ENCODE measurements around the gene JOSD1. TPM values are rescaled to one million over a fixed set of nuclear protein-coding genes. Genes with fewer than 3 reads are reported as not detected.
A peak's percentile ranks its signal among the peaks of the same experiment; 100 is the strongest.

JOSD1 gene
- total RNA-seq, 1 donor: 62.2 TPM

DNA sequence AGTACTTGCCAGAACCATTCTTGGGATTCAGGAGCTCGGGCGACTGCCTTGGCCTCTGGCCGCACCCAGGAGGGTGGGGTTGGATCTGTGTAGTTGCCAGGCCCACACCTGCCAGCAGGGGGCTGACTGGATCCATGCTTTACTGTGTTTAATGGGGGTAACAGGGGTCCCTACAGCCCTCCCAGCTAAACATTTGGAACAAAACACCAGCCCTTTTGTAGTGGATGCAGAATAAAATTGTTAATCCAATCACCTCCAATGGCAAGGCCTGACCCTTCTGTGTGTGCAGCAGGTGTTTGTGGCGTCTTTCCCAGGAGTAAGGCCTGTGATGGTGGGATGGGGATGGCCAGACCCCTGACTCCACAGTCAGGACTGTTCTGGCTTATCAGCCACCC is 32.6 kb upstream of the JOSD1 start:
- DNase-seq (ENCODE audit: low read depth): peak; percentile 14
- no peak overlapping the region for H3K4me3 ChIP-seq (ENCODE audit: low read depth, low read length)
- TF ChIP-seq, protein P1, sequence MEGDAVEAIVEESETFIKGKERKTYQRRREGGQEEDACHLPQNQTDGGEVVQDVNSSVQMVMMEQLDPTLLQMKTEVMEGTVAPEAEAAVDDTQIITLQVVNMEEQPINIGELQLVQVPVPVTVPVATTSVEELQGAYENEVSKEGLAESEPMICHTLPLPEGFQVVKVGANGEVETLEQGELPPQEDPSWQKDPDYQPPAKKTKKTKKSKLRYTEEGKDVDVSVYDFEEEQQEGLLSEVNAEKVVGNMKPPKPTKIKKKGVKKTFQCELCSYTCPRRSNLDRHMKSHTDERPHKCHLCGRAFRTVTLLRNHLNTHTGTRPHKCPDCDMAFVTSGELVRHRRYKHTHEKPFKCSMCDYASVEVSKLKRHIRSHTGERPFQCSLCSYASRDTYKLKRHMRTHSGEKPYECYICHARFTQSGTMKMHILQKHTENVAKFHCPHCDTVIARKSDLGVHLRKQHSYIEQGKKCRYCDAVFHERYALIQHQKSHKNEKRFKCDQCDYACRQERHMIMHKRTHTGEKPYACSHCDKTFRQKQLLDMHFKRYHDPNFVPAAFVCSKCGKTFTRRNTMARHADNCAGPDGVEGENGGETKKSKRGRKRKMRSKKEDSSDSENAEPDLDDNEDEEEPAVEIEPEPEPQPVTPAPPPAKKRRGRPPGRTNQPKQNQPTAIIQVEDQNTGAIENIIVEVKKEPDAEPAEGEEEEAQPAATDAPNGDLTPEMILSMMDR (IDR thresholded peaks at IDR 0.05; ENCODE audit: insufficient read depth, low read depth, low read length): peak; percentile 78

DNA sequence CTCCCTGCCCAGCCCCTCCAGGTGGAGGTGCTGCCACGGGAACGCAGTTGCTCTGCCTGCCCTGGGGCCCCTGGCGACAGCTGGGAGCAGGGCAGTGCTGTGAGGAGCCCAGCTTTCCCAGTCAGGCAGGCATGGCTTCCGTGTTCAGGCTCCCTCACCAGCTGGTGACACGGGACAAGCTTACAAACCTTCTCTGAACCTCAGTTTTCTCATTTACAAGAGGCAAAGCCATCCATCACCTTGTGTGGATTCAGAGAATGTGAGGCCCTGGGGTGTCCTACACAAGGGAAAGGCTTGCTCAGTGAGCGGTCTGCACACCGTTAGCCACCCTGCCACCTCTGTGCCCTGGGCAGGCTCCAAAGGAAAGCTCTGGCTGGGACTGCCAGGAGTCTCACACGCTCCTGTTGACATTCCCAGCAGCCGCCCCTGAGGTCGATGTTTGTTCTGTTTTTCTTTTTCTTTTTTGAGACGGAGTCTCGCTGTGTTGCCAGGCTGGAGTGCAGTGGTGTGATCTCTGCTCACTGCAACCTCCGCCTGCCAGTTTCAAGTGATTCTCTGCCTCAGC is 31.6 kb upstream of the JOSD1 start:
- DNase-seq (ENCODE audit: low read depth): no peak
- TF ChIP-seq, protein P1 (IDR thresholded peaks at IDR 0.05; ENCODE audit: insufficient read depth, low read depth, low read length): no peak
- no peak overlapping the region for H3K4me3 ChIP-seq (ENCODE audit: low read depth, low read length)

DNA sequence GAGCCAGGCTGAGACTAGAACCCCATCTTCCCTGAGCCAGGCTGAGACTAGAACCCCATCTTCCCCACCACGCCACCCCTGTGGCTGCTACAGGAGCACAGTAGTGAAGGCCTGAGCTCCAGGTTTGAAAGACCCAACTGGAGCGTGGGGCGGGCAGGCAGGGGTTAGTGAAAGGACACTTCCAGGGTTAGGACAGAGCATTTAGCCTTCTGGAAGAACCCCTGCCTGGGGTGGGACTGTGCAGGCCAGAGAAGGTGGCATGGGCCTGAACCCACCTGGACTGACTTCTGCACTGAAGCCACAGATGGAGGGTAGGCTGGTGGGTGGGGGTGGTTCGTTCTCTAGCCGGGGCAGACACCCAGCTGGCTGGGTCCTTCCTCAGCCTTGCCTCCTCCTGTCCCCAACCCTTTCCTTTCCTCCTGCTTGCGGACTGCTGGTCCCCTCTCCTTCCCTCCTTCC is 31.0 kb upstream of the JOSD1 start:
- H3K4me3 ChIP-seq (ENCODE audit: low read depth, low read length): no peak overlapping the region
- DNase-seq (ENCODE audit: low read depth): no peak
- TF ChIP-seq, protein P1 (IDR thresholded peaks at IDR 0.05; ENCODE audit: insufficient read depth, low read depth, low read length): no peak

DNA sequence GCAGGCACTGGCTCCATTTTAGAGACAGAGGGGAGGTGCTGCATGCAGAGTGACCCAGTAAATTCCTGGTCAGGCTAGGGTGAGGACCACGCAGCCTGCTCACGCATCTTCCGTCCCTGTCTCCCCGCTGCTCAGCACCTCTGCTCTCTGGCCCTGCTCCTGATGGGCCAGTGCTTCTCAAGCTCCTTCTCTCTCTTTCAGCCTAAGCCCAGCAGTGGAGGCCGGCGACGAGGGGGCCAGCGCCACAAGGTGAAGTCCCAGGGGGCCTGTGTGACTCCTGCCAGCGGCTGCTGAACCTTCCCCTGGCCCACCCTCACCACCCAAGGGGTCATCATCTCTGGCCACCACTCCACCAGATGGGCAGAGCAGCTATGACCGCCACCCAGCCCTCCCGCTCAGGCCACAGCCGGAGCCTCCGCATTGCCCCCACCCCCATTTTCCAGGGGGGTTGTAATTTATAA is 29.7 kb upstream of the JOSD1 start:
- no peak for DNase-seq (ENCODE audit: low read depth)
- H3K4me3 ChIP-seq (ENCODE audit: low read depth, low read length): no peak overlapping the region
- TF ChIP-seq, protein P1 (IDR thresholded peaks at IDR 0.05; ENCODE audit: insufficient read depth, low read depth, low read length): no peak

DNA sequence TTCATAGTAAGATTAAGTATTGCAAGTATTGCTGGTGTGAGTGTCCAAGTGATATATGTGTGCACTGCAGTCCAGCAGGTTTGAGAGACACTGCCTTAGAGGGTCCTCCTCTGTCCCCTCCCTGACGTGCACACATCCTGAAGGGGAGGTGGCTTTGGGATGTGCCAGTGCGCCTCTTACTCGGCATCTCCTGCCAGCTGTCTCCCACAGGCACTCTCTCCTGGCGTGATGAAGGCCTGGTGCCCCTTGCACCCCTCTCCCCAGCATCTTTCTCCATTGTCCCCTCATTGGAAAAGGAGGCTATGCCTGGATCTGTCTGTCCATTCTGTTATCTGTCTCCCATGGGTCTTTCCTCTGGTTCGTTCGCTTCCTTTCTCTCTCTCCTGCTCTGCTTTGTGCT is 29.2 kb upstream of the JOSD1 start:
- TF ChIP-seq, protein P1 (IDR thresholded peaks at IDR 0.05; ENCODE audit: insufficient read depth, low read depth, low read length): no peak
- no peak overlapping the region for H3K4me3 ChIP-seq (ENCODE audit: low read depth, low read length)
- DNase-seq (ENCODE audit: low read depth): no peak

DNA sequence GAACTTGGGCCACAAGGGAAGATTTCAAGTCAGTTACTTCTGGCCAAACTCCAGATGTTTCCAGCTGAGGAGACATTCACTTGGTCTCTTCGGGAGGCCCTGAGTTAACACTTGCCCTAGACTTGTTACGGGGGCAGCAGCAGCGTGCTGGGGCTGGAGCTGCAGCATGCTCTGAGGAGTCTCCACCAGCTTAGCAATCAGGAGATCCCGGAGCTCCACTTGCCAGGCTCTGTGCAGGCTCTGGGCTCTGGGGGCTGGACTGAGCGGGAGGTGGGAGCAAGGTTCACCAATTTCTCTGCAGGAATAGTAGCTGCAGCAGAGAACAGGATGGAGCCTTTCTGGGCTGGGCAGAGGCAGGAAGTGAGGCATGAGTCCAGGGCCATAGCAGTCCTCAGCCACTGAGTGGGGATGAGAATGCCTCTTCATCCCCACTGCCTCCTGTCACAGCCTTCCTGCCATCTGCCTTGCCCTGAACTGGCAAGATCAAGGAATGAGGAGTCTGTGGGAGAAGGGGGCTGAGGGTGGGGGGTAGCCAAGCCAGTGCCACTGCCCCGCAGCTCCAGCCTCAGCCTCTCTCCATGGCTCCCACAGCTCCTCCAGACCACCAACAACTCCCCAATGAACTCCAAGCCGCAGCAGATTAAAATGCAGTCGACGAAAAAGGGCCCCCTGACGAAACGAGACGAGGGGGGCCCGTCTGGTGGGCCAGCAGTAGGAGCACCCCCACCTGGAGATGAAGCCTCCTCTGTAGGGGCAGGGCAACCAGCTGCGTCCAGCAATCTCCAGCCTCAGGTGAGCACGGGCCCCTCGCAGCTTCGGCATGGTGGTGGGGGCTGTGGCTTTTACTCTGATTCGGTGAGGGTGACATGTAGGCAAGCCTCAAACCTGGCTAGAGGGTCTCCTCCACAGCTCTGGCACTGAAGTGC is 28.4 kb upstream of the JOSD1 start:
- TF ChIP-seq, protein P1 (IDR thresholded peaks at IDR 0.05; ENCODE audit: insufficient read depth, low read depth, low read length): no peak
- no peak overlapping the region for H3K4me3 ChIP-seq (ENCODE audit: low read depth, low read length)
- DNase-seq (ENCODE audit: low read depth): no peak
